PC-3 (cell line): Measurements from ENCODE around the gene NINJ2. TPM values are rescaled to one million over a fixed set of nuclear protein-coding genes. Genes with fewer than 3 reads are reported as not detected.

Experiments
- ATAC-seq: fragments of 200-7000 bp; cut with Tn5 transposase; 2 replicates; pipeline ENCODE4 v1.9.1; 2020; ENCODE audit warnings: mild to moderate bottlenecking, moderate library complexity
- BruUV-seq: library from RNA; stranded (reverse); fragments of 400-500 nt; replicated peaks from 2 replicates; lab custom pipeline; 2021; lab: Mats Ljungman, UMichigan
- CTCF ChIA-PET: fragments of 300-600 bp; sonication (Branson Sonifier 250); formaldehyde crosslinking; loops from one replicate; lab custom pipeline; 2022; ENCODE audit warnings: antibody characterized with exemption; lab: Charles Lee
- POLR2A ChIA-PET: fragments of 300-600 bp; sonication (Branson Sonifier 250); formaldehyde crosslinking; loops from one replicate; lab custom pipeline; 2022; ENCODE audit warnings: antibody characterized with exemption; ENCODE audit not compliant: unreplicated experiment; lab: Charles Lee
- DNase-seq: peaks from one replicate; pipeline ENCODE4 v3.0.0-alpha.2; 2015
- H2AFZ ChIP-seq: fragments of 300-600 bp; sonication (generic); 2 replicates; pipeline ENCODE4 v1.6.0; 2016; ENCODE audit warnings: antibody characterized with exemption, low read length
- H3F3A ChIP-seq: fragments of 300-600 bp; sonication (generic); one replicate; pipeline ENCODE4 v1.6.0; 2017; ENCODE audit warnings: antibody characterized with exemption, low read length, control low read depth, mild to moderate bottlenecking; ENCODE audit not compliant: unreplicated experiment
- H3K27ac ChIP-seq: fragments of 300-600 bp; sonication (generic); 2 replicates; pipeline ENCODE4 v1.5.1; 2016; ENCODE audit warnings: mild to moderate bottlenecking, low read length
- H3K27me3 ChIP-seq: fragments of 300-600 bp; sonication (generic); 2 replicates; pipeline ENCODE4 v1.6.1; 2016; ENCODE audit warnings: low read length, mixed read lengths
- H3K36me3 ChIP-seq: fragments of 300-600 bp; sonication (generic); 2 replicates; pipeline ENCODE4 v1.6.1; 2016; ENCODE audit warnings: low read depth, mixed run types, low read length, mixed read lengths
- H3K4me1 ChIP-seq: fragments of 300-600 bp; sonication (generic); 2 replicates; pipeline ENCODE4 v1.5.1; 2016; ENCODE audit warnings: low read length; ENCODE audit not compliant: insufficient read depth
- H3K4me2 ChIP-seq: fragments of 300-600 bp; sonication (generic); 2 replicates; pipeline ENCODE4 v1.6.0; 2016; ENCODE audit warnings: low read length
- H3K4me3 ChIP-seq: fragments of 300-600 bp; sonication (generic); 2 replicates; pipeline ENCODE4 v1.5.1; 2016; ENCODE audit warnings: mild to moderate bottlenecking, low read length, mixed read lengths
- H3K79me2 ChIP-seq: fragments of 300-600 bp; sonication (generic); 2 replicates; pipeline ENCODE4 v1.6.1; 2017; ENCODE audit warnings: low read length, mixed read lengths
- H3K9ac ChIP-seq: fragments of 300-600 bp; sonication (generic); 2 replicates; pipeline ENCODE4 v1.6.0; 2016; ENCODE audit warnings: mild to moderate bottlenecking, low read length
- H3K9me2 ChIP-seq: fragments of 300-600 bp; sonication (generic); replicated peaks from 2 replicates; pipeline ENCODE4 v1.6.1; 2016; ENCODE audit warnings: mixed run types, low read length, mixed read lengths
- H3K9me3 ChIP-seq: fragments of 300-600 bp; sonication (generic); 2 replicates; pipeline ENCODE4 v1.6.1; 2016; ENCODE audit warnings: low read length, mixed read lengths
- H4K20me1 ChIP-seq: fragments of 300-600 bp; sonication (generic); 2 replicates; pipeline ENCODE4 v1.6.1; 2016; ENCODE audit warnings: low read length, mixed read lengths
- CTCF ChIP-seq: fragments of 300-600 bp; sonication (generic); conservative IDR thresholded peaks from 2 replicates; pipeline ENCODE4 v1.5.1; 2017; ENCODE audit warnings: antibody characterized with exemption, low read depth, mild to moderate bottlenecking, low read length
- EZH2 ChIP-seq: fragments of 300-600 bp; sonication (generic); IDR thresholded peaks from one replicate; pipeline ENCODE4 v1.6.1; 2017; ENCODE audit warnings: antibody characterized with exemption, mild to moderate bottlenecking, low read length; ENCODE audit not compliant: unreplicated experiment
- EZH2phosphoT487 ChIP-seq: fragments of 300-600 bp; sonication (generic); IDR thresholded peaks from 2 replicates; pipeline ENCODE4 v1.6.1; 2018; ENCODE audit warnings: mild to moderate bottlenecking, antibody characterized with exemption, low read length, borderline replicate concordance
- intact Hi-C: fragments of 100-400 bp; cut with micrococcal nuclease; formaldehyde crosslinking; loops from 2 replicates; pipeline ENCODE4 v1.9.0; 2023
- total RNA-seq: library from RNA; depleted of rRNA; stranded (reverse); fragments of >200 nt; gene quantifications from 2 replicates; pipeline ENCODE4 v1.2.3, GENCODE V29; 2014

The NINJ2 gene
- total RNA-seq, 1 experiment from 2014 or later = not detected

DNA sequence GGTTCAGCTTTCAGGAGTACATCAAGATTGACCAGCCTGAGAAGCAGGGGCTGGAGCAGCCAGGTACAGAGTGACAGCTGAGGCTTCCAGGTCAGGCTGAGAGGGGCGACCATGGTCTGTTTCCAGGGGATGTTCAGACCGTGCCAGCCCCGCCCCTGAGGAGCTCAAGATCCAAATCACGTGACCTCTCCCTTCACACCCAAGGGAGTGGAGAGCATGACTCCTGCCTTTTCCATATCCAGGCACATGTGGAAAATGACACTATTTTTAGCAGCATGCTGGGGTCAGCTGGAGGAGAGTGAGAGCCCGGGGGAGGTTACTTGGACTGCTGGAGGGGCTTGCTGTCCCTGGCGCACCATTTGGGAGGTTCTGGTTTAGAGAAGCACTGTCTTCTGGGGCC lies 110.8 kb downstream of the NINJ2 start:
- no peak overlapping the region for H3K4me3 ChIP-seq
- no peak overlapping the region for H2AFZ ChIP-seq
- BruUV-seq = no TSS peak
- H3K4me1 ChIP-seq = no peaks in the 10 kb centered on the region
- no peak overlapping the region for H3K4me2 ChIP-seq
- no peaks in the 10 kb centered on the region for H3K9me2 ChIP-seq
- no peaks in the 10 kb centered on the region for H3K36me3 ChIP-seq
- H3K27me3 ChIP-seq = no peaks in the 10 kb centered on the region
- DNase-seq (no peak), ATAC-seq (no peak)
- no peaks in the 10 kb centered on the region for H3K79me2 ChIP-seq
- H4K20me1 ChIP-seq = no peaks in the 10 kb centered on the region
- TF ChIP-seq EZH2 = no peak
- TF ChIP-seq EZH2phosphoT487 = no peak
- TF ChIP-seq CTCF = no peak
- POLR2A ChIA-PET = no interaction called here
- no peaks in the 10 kb centered on the region for H3F3A ChIP-seq
- CTCF ChIA-PET = no interaction called here
- H3K9ac ChIP-seq = no peak overlapping the region
- no peaks in the 10 kb centered on the region for H3K9me3 ChIP-seq
- intact Hi-C loops = no loop called here
- H3K27ac ChIP-seq = no peak overlapping the region

DNA sequence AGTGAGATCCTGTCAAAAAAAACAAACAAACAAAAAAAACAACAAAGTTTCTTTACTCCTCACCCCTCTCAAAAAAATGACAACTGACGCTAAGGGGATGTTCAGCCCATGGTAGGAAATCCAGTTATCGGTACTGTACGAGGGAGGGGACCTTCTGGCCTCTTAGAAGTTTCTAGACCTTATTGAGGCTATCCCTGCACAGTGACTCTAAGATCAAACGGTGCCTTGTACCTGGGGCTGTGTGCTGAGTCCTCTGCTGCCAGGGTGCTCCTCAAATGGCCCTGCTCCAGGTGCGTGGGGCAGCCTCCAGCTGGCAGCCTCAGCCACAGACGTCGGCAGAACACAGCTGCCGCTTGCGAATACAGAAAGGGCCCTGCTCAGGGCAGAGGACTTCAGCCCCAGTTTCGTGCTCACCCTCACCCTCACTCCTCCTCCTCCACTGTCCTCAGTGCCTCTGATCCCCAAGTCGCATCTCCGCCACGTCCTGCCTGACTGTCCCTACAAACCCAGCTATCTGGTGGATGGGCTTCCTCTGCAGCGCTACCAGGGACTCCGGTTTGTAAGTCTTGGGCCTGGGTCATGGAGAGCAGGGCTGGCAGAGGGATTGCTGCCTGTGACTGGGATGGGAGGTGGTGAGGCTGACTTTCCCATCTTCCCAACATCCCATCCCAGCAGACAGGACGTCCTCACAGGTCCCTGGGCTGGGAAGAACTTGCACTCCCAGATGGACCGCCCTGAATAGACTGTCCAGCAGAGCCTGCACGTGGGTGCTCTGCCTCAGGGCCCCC lies 112.6 kb downstream of the NINJ2 start:
- no peaks in the 10 kb centered on the region for H3K9me2 ChIP-seq

More for the DNA sequence above, 112.6 kb downstream of the NINJ2 start:
- ChIA-PET CTCF (no interaction called here), POLR2A (no interaction called here)
- Histone ChIP-seq H3K27me3 (no peaks in the 10 kb centered on the region), H3K36me3 (no peaks in the 10 kb centered on the region), H3F3A (no peaks in the 10 kb centered on the region), H3K9ac (no peak overlapping the region), H3K79me2 (no peaks in the 10 kb centered on the region), H3K4me2 (no peak overlapping the region), H3K4me1 (no peaks in the 10 kb centered on the region), H2AFZ (no peak overlapping the region), H3K9me3 (no peaks in the 10 kb centered on the region), H4K20me1 (no peaks in the 10 kb centered on the region), H3K27ac (no peak overlapping the region), H3K4me3 (no peak overlapping the region)
- intact Hi-C loops = no loop called here
- TF ChIP-seq EZH2phosphoT487 = no peak
- no peak for TF ChIP-seq CTCF
- TF ChIP-seq EZH2 = no peak
- ATAC-seq = no peak
- DNase-seq = no peak
- BruUV-seq = no TSS peak
